Stimulated activated CD8-positive, alpha-beta memory T cell treated with anti-CD3 and anti-CD28 coated beads, Interleukin-4, amount 100 ng/mL, for 4 hours (primary cell): Measurements from ENCODE around the gene CEP128.

ENCODE experiments used
- DNase-seq, 2 donors: peaks; one replicate each; pipeline ENCODE4 v3.0.0-alpha.2; 2020; ENCODE audit warnings: low read depth in 2 of 2, low spot score in 1 of 2

Gene CEP128

DNA sequence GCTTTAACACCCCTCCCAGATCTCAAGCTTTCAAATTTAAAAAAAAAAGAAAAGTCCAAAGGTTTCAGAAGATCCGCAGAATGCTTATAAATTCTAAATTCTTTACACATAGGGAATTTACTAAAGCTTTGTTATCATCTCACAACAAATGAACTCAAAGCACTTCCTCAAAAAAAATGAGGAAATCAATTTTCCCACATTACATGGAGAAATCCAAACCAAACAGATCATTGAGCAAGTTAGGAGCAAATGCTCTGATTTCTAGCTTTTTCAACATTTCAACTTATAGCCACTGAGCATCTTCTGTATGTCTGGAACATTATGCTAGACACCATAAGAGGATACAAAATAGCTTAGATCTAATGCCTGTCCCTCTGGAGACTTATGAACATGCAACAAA lies 161.0 kb downstream of the CEP128 start:
- no peak for DNase-seq

- DNase-seq = no peak
These were observed 164.9 kb downstream of the CEP128 start for GRCh38 chr14:80776657-80777056.

- no peak for DNase-seq
These were observed 165.4 kb downstream of the CEP128 start for GRCh38 chr14:80776186-80776585.

- no peak for DNase-seq
These were observed 169.0 kb downstream of the CEP128 start for GRCh38 chr14:80772504-80772903.

DNA sequence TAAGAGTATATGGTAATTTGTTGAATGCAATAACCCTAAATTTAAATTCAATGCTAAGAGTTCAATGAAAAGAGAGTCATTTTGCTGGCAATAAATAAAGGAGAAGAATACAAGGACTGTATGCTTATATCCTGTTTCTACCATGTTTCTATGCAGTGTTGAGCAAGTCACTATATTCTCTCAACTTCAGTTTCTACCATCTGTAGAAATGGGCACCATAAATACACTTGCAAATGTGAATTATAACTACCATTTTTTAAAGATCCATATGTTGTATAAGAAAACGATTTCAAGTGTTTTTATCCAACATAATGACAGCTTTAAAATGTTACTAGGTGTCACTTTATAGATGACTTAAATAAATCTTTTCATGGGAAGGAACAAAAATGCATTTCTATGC lies 170.3 kb downstream of the CEP128 start:
- DNase-seq = no peak

DNA sequence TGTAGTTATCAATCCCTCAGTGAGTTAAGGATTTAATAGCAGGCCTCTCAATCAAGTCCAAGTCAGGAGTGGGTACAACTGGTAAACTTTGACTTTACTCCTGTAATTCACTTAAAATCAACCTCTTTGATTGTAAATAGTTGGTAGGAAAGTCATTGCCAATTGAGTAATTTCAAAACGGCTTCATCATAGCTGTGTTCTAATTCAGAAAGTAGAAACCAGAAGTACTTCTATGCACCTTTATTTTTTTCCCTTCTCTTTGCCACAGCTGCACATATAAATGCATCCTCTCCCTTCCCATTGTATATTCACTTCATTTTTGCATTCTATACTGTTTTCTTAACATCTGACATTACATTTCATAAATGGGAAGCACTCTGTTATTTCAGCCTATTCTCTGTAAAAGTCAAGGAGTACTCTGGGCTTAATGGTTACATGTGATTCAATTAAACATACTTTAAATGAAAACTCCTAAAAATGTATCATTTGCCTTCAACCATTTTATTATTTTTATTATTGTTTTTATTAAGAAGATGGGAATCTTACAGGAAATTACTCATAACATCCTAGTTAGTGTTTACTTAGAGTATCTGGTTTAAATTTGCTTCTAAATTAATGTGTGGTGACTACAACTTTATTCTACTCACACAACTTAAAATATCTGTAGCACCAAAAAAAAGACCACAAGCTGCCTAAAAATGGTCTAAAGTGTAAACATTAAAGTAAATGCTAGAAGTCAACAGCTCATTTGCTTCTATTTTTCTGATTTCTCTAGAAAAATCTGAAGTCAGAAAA lies 171.2 kb downstream of the CEP128 start:
- no peak for DNase-seq

DNA sequence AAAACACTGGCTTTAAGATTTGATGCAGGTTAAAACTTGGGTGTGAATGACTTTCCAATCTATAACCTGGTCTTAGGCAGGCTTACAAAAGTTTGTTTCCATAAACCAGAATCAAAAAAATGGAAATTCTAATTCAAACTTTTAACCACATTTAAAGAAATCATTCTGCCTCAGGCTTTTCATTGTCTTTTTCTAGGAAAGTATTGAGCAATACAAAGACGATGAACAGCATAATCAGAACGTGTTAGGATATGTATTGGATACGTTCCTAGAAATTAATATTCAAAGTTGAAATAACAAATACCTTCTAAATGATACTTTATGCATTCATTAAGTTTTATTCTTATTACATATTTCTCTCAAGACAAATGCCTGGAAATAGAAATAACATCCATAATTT lies 172.9 kb downstream of the CEP128 start:
- no peak for DNase-seq

- no peak for DNase-seq
These were observed 176.5 kb downstream of the CEP128 start for GRCh38 chr14:80764921-80765507.

- DNase-seq = no peak
These were observed 177.0 kb downstream of the CEP128 start for GRCh38 chr14:80764496-80764895.

GRCh38 chr14:80762641-80763228 lies 178.8 kb downstream of the CEP128 start:
- DNase-seq = no peak

DNA sequence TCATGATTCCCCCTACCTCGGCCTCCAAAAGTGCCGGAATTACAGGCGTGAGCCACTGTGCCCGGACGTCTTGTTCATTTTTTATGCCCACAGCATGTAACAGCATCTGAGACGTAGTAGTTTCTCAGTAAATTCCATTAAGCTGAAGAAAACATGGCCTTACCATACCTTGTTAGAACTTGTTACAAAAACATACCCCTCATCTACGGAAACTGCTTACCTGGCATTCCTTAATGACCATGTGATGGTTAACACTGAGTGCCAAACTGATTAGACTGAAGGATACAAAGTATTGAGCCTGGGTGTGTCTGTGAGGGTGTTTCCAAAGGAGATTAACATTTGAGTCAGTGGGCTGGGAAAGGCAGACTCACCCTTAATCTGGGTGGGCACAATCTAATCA lies 186.8 kb downstream of the CEP128 start:
- no peak for DNase-seq

- DNase-seq = no peak
These were observed 190.3 kb downstream of the CEP128 start for GRCh38 chr14:80751285-80751684.

- DNase-seq = no peak
These were observed 215.3 kb downstream of the CEP128 start for GRCh38 chr14:80726211-80726610.

DNA sequence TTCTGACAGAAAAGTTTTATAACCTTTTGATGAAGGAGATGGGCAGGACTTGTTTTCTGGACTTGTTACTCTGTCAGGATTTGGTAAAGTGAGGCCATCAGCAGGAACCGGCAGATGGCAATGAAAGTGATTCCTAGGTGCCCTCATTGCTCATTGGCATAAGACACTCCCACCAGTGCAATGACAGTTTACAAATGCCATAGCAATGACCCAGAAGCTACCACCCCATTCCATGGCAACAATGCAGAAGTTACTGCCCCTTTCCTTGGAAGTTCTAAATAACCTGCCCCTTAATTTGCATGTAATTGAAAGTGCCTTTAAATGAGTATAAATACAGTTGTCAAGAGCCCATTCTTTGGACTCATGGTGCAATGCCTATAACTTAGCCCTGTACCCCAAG lies 222.6 kb downstream of the CEP128 start:
- no peak for DNase-seq

GRCh38 chr14:80714474-80714873 lies 227.1 kb downstream of the CEP128 start:
- no peak for DNase-seq

DNA sequence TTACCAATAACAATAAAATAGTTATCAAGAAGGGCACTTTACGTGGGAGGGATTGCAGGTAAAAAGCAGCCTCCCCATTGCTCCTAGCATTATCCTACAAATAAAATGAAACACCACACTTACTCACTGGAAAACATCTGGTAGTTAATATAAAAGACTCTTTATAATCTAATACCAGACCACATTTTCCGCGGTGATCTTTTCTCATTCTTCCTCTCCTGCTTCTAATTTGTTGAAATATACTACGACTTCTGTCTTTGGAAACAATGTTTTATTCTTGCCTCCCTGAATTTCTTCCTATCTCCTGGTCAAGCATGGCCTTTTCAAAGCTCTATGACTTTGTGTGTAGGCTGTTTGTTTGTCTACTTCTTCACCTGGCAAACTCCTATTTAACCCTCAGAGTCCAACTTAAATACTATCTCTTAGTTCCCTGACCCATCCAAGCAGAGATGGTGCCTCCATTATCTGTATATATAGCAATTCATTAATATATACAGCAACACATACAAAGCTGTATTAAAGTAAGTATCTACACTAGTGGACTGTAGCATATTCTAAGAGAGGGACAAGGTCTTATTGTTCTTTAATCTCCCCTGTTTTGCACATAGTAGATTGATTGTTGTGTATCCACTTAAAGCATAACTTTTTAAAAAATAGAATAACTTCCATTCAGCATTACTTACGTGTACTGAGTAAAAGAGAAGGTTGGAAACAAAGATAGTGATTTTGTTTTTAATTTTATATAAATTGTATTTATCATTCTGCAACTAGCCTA lies 228.3 kb downstream of the CEP128 start:
- no peak for DNase-seq

DNA sequence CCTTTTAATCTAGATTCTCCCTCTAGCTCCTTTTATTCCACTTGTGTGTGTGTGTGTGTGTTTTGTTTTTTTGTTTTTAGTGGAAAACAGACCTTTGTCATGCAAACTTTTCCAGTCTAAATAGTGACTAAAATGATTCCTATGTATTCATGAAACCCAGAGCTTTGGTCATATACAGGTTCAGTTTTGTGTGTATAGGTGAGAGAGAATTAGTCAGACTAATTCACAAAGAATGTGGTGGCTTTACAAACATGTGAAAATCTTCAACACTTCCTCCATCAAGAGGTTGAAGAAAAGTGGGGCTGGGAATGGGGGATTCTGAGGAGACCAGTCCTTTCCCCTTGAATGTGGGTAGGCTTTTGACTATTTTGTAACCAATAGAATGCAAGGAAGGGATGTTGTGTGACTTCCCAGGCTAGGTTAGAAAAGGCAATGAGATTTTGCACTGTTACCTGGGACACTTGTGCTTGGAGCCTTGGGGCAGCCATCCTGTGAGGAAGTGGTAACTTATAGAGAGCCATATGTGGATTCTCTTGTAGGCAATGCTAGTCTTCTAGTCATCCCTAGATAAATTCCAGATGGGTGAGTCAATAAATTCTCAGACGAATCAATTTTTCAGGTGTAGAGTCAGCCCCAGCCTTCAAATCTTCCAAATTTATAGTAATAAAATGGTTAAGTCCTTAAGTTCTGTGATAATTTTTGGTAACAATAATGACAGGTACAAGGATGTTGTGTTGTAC lies 236.1 kb downstream of the CEP128 start:
- DNase-seq = no peak

DNA sequence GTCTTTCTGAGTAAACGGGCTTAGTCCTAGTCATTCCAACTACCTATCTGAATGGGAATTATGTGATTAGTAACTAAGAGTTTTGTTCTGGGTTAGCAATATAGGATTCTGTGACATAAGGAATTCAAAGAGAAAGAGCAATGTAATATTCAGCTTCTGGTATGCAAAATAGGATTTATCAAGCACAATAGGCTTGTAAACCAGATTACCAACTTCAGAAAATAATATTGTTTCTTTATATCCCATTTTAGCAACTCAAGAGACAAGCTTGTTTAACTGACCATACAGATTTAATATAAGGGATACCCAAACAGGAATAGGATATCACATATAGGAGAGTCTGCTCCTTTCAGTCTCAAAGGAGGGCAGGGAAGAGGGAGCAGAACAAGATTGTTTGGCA lies 240.9 kb downstream of the CEP128 start:
- DNase-seq = no peak

- no peak for DNase-seq
These were observed 241.7 kb downstream of the CEP128 start for GRCh38 chr14:80699861-80700260.

DNA sequence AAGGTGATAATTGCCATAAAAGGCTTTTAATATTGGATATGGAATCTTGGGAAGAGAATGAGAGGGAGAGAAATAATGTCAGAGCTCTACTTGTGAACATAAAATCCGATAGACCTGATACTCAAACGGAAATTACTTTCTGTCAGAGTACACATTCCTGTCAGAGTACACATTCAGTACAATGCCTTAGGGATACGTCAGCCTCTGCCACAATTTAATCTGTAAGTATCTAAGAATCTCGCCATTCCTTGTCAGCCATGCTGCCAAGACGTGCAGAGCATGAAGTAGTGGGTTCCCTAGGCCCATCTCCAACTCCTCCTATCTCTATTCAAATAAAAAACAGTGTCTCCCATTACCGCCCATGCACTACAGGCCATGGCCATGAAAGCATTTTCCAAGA lies 242.6 kb downstream of the CEP128 start:
- no peak for DNase-seq

DNA sequence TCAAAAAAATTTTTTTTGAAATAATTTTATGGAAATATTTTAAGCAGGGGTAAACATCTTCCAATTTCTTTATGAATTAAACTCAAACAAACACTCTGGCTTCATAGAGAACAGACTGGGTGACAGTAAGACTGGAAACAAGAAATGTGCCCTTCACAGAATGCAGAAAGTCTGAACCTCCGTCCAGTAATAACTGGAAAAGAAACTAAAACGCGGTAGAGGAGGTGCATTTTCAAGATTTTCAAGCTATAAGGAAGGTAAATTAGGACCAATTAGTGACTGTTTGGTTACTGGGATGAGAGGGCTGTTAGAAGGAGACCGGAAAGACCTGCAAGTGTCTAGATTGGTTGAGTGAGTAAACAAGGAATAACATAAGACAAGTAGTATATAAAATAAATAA lies 245.7 kb downstream of the CEP128 start:
- DNase-seq = no peak
